ENCODE results near the gene MAP3K2. TPM values are rescaled to one million over a fixed set of nuclear protein-coding genes. Genes with fewer than 3 reads are reported as not detected.

The MAP3K2 gene
- total RNA-seq, 2 experiments from 2014 or later = 103 to 105 TPM

DNA sequence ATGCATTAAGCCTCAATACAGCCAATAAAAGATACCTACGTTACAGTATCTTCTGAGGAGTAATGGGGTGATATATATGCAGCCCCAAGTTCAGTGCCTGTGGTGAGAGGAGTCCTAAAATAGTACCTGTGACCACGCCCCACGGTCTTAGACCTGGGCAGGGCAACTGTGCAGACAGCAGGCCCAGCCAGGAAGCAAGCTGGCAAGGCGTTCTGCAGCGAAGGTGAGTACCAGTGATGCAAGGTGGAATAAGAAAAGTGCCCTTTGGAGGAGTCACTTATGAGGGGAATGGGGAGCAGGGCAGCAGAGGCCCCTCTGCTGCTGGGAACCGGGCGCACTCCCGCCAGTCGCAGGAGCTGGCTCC, 12.7 kb upstream of the MAP3K2 start:
- no peaks in the 10 kb centered on the region for H3K4me1 Mint-ChIP-seq (ENCODE audit: low read depth)
- H3K27ac Mint-ChIP-seq = no peak overlapping the region
- Histone ChIP-seq H3K27ac (ENCODE audit: low read depth in 1 of 2, low read length in 2 of 2) (no peak overlapping the region), H3K9me3 (ENCODE audit: control insufficient read depth in 1 of 2, insufficient read depth in 1 of 2, low read length in 2 of 2) (peaks cover 0 to 4% of the 10 kb centered on the region in 2 experiments), H3K4me1 (ENCODE audit: insufficient read depth, low read length) (peaks cover 2% of the 10 kb centered on the region), H3K27me3 (ENCODE audit: control insufficient read depth in 1 of 2, insufficient read depth in 2 of 2, low read length in 2 of 2) (no peaks in the 10 kb centered on the region), H3K36me3 (ENCODE audit: insufficient read depth, low read length) (no peaks in the 10 kb centered on the region), H3K4me3 (ENCODE audit: low read length) (no peak overlapping the region)
- POLR2A ChIA-PET = interaction anchor here (1.4 kb wide), 1 partner anchor 12 kb away, joined by 7 read pairs; no protein-coding TSS in a partner anchor
- ATAC-seq (ENCODE audit: poor library complexity) (no peak), DNase-seq (no peak)
- no peaks in the 10 kb centered on the region for H3K36me3 Mint-ChIP-seq (ENCODE audit: low read depth)
- intact Hi-C loops (cut with DNase I, micrococcal nuclease) = no loop called here
- TF ChIP-seq, protein P1, sequence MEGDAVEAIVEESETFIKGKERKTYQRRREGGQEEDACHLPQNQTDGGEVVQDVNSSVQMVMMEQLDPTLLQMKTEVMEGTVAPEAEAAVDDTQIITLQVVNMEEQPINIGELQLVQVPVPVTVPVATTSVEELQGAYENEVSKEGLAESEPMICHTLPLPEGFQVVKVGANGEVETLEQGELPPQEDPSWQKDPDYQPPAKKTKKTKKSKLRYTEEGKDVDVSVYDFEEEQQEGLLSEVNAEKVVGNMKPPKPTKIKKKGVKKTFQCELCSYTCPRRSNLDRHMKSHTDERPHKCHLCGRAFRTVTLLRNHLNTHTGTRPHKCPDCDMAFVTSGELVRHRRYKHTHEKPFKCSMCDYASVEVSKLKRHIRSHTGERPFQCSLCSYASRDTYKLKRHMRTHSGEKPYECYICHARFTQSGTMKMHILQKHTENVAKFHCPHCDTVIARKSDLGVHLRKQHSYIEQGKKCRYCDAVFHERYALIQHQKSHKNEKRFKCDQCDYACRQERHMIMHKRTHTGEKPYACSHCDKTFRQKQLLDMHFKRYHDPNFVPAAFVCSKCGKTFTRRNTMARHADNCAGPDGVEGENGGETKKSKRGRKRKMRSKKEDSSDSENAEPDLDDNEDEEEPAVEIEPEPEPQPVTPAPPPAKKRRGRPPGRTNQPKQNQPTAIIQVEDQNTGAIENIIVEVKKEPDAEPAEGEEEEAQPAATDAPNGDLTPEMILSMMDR (IDR thresholded peaks at IDR 0.05) = no peak
- H3K9me3 Mint-ChIP-seq = no peaks in the 10 kb centered on the region
- no peak overlapping the region for H3K4me3 Mint-ChIP-seq
- no peaks in the 10 kb centered on the region for H3K27me3 Mint-ChIP-seq
- CTCF ChIA-PET = no interaction called here

- DNase-seq (peak in 6 of 14 experiments; percentile 32 to 76 (median 54)), ATAC-seq (ENCODE audit: poor library complexity) (peak; percentile 63)
- peaks cover 0 to 4% of the 10 kb centered on the region in 2 experiments for H3K9me3 ChIP-seq (ENCODE audit: control insufficient read depth in 1 of 2, insufficient read depth in 1 of 2, low read length in 2 of 2)
- H3K4me1 ChIP-seq (ENCODE audit: insufficient read depth, low read length) = peaks cover 2% of the 10 kb centered on the region
- Mint-ChIP-seq H3K4me1 (ENCODE audit: low read depth) (no peaks in the 10 kb centered on the region), H3K27me3 (no peaks in the 10 kb centered on the region), H3K36me3 (ENCODE audit: low read depth) (no peaks in the 10 kb centered on the region), H3K27ac (no peak overlapping the region), H3K9me3 (no peaks in the 10 kb centered on the region), H3K4me3 (no peak overlapping the region)
- intact Hi-C loops (cut with DNase I, micrococcal nuclease) = loop anchor here in 1 of 2 experiments (10.0 kb wide), 1 partner anchor 323 kb away; no protein-coding TSS in a partner anchor
- H3K36me3 ChIP-seq (ENCODE audit: insufficient read depth, low read length) = no peaks in the 10 kb centered on the region
- H3K27me3 ChIP-seq (ENCODE audit: control insufficient read depth in 1 of 2, insufficient read depth in 2 of 2, low read length in 2 of 2) = no peaks in the 10 kb centered on the region
- H3K27ac ChIP-seq (ENCODE audit: low read depth in 1 of 2, low read length in 2 of 2) = no peak overlapping the region
- TF ChIP-seq, protein P1 (IDR thresholded peaks at IDR 0.05) = no peak
- no peak overlapping the region for H3K4me3 ChIP-seq (ENCODE audit: low read length)
- POLR2A ChIA-PET = interaction anchor here (1.0 kb wide), 1 partner anchor 23 kb away, joined by 3 read pairs; no protein-coding TSS in a partner anchor
- CTCF ChIA-PET = interaction anchor here (1.5 to 4.5 kb wide), 2 partner anchors 9 to 18 kb away, joined by 3 to 20 read pairs; no protein-coding TSS in a partner anchor
These were observed 10.4 kb upstream of the MAP3K2 start for GRCh38 chr2:127398239-127398590.

GRCh38 chr2:127397568-127398238, 9.9 kb upstream of the MAP3K2 start:
- Histone ChIP-seq H3K4me1 (ENCODE audit: insufficient read depth, low read length) (peaks cover 2% of the 10 kb centered on the region), H3K4me3 (ENCODE audit: low read length) (no peak overlapping the region), H3K36me3 (ENCODE audit: insufficient read depth, low read length) (no peaks in the 10 kb centered on the region), H3K9me3 (ENCODE audit: control insufficient read depth in 1 of 2, insufficient read depth in 1 of 2, low read length in 2 of 2) (peaks cover 0 to 4% of the 10 kb centered on the region in 2 experiments), H3K27ac (ENCODE audit: low read depth in 1 of 2, low read length in 2 of 2) (no peak overlapping the region), H3K27me3 (ENCODE audit: control insufficient read depth in 1 of 2, insufficient read depth in 2 of 2, low read length in 2 of 2) (no peaks in the 10 kb centered on the region)
- no peaks in the 10 kb centered on the region for H3K9me3 Mint-ChIP-seq
- H3K4me1 Mint-ChIP-seq (ENCODE audit: low read depth) = no peaks in the 10 kb centered on the region
- DNase-seq = no peak
- no peaks in the 10 kb centered on the region for H3K27me3 Mint-ChIP-seq
- ChIA-PET CTCF (interaction anchor here (1.5 to 4.5 kb wide), 2 partner anchors 8 to 18 kb away, joined by 3 to 20 read pairs; no protein-coding TSS in a partner anchor), POLR2A (no interaction called here)
- no peak overlapping the region for H3K27ac Mint-ChIP-seq
- H3K36me3 Mint-ChIP-seq (ENCODE audit: low read depth) = no peaks in the 10 kb centered on the region
- H3K4me3 Mint-ChIP-seq = no peak overlapping the region
- ATAC-seq (ENCODE audit: poor library complexity) = no peak
- intact Hi-C loops (cut with DNase I, micrococcal nuclease) = loop anchor here in 1 of 2 experiments (10.0 kb wide), 1 partner anchor 323 kb away; no protein-coding TSS in a partner anchor
- TF ChIP-seq, protein P1 (IDR thresholded peaks at IDR 0.05) = no peak
